ENCODE measurements around the gene ZNF792. TPM values are rescaled to one million over a fixed set of nuclear protein-coding genes. Genes with fewer than 3 reads are reported as not detected.

The ZNF792 gene
- total and polyA plus RNA-seq, 2 of the 8 experiments (the other 6 are each of a cell fraction or from before 2014, with no cell fraction given): 2.5 to 7.2 TPM

DNA sequence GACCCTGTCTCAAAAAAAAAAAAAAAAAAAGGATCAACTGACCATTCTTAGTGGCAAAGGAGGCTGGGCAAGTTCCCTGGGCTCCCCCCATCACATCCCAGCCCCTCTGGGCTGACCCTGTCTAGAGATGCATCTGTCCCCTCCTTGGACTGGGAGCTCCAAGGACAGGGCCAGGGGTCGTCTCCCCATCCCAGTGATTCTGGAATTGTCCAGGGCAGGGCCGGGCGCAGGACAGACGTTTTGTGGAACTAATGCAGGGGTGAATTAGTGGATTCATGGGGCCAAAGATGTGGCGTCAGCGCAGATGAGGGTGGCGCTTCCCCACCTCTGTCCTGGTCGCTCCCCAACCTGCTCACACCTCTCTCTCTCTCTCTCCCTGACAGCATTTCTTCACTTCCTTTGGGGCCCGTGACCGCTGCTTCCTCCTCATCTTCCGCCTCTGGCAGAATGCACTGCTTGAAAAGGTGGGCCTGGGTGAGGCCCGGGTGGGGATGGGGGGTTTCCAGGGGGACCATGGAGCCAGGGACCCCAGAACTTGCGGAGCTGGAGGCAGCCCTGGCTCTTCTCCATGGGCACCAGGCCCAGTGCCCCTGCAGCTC is 47.2 kb upstream of the ZNF792 start:
- H3K27ac ChIP-seq (ENCODE audit: low read depth, low read length): no peak overlapping the region
- H4K5ac ChIP-seq (ENCODE audit: insufficient read length, low read depth, low read length): no peak overlapping the region
- DNase-seq (ENCODE audit: low read depth in 1 of 2, low spot score in 2 of 2): no peak
- no peaks in the 10 kb centered on the region for H3K23me2 ChIP-seq (ENCODE audit: low read depth, low read length)
- no peak overlapping the region for H4K91ac ChIP-seq (replicated peaks; ENCODE audit: insufficient read length, low read length)
- peaks cover 9 to 26% of the 10 kb centered on the region in 2 experiments for H4K20me1 ChIP-seq (replicated peaks in 1 of 2; ENCODE audit: control insufficient read depth in 1 of 2, insufficient read depth in 2 of 2, low read length in 2 of 2)
- CTCF ChIA-PET (ENCODE audit: partially characterized antibody): interaction anchor here (0.6 to 12.2 kb wide), 7 partner anchors 10 to 588 kb away, joined by 3 to 174 read pairs (median 7); no protein-coding TSS in a partner anchor
- H3K9me3 ChIP-seq (ENCODE audit: insufficient read depth in 2 of 2, low read depth in 1 of 2, low read length in 1 of 2): no peaks in the 10 kb centered on the region
- no peak for FAIRE-seq
- peaks cover 37 to 71% (median 58%) of the 10 kb centered on the region in 4 experiments for H3K36me3 ChIP-seq (ENCODE audit: control insufficient read depth in 2 of 4, insufficient read depth in 4 of 4, low read length in 3 of 4)
- POLR2A ChIA-PET (ENCODE audit: partially characterized antibody): interaction anchor here (1.4 to 24.8 kb wide), 4 partner anchors 6 to 48 kb away, joined by 3 to 366 read pairs (median 184); partner anchors contain the start of genes GRAMD1A and SCN1B
- H2AFZ ChIP-seq (ENCODE audit: low read length): no peak overlapping the region
- no peak overlapping the region for H2BK15ac ChIP-seq (ENCODE audit: low read length)
- no peak overlapping the region for H2BK5ac ChIP-seq (ENCODE audit: low read depth, low read length)
- no peak overlapping the region for H2BK120ac ChIP-seq (replicated peaks; ENCODE audit: low read depth, low read length)
- 91% methylated on average over 9 of the region's 13 CpGs; no CpG with 5 or more reads in 1 of the 2 experiments for WGBS, 2 experiments (ENCODE audit: extremely low coverage in 1 of 2, insufficient coverage in 1 of 2, insufficient read length in 1 of 2, insufficient replicate concordance in 2 of 2, low coverage in 1 of 2, low lambda C conversion rate in 2 of 2, missing lambda C conversion rate in 1 of 2)
- no peak overlapping the region for H2BK20ac ChIP-seq (ENCODE audit: low read length)
- no peak overlapping the region for H3K4me3 ChIP-seq (ENCODE audit: extremely low read depth in 1 of 4, insufficient read depth in 2 of 4, low read depth in 3 of 4, low read length in 4 of 4)
- no peaks in the 10 kb centered on the region; a peak in 1 of 7 replicates for H3K27me3 ChIP-seq (replicated peaks in 1 of 4; ENCODE audit: control insufficient read depth in 3 of 4, extremely low read depth in 1 of 4, insufficient read depth in 3 of 4, low read length in 3 of 4)
- H3K9ac ChIP-seq (replicated peaks in 1 of 4; ENCODE audit: extremely low read depth in 1 of 4, low read depth in 3 of 4, low read length in 3 of 4): no peak overlapping the region
- H3K18ac ChIP-seq (ENCODE audit: extremely low read depth, low read length): no peak overlapping the region
- H3K79me2 ChIP-seq (ENCODE audit: control insufficient read depth in 1 of 2, insufficient read depth in 2 of 2, low read length in 2 of 2): peaks cover 0 to 14% of the 10 kb centered on the region in 2 experiments; a peak in 2 of 4 replicates
- no peaks in the 10 kb centered on the region for H3K4me1 ChIP-seq (replicated peaks in 1 of 4; ENCODE audit: control insufficient read depth in 3 of 4, insufficient read depth in 4 of 4, low read length in 3 of 4)
- peaks cover 6% of the 10 kb centered on the region for H3K79me1 ChIP-seq (ENCODE audit: low read depth, low read length)
- H4K8ac ChIP-seq (ENCODE audit: extremely low read depth, insufficient read depth, low read length): no peak overlapping the region
- no peak overlapping the region for H3K14ac ChIP-seq (ENCODE audit: insufficient read length)
- no peak overlapping the region for H2AK5ac ChIP-seq (ENCODE audit: low read depth, low read length)
- no peak overlapping the region for H3K4ac ChIP-seq (replicated peaks; ENCODE audit: insufficient read length, low read depth, low read length)
- no peak overlapping the region for H3K23ac ChIP-seq (ENCODE audit: insufficient read length)
- no peak overlapping the region for H3K4me2 ChIP-seq (ENCODE audit: insufficient read depth in 1 of 2, low read depth in 2 of 2, low read length in 2 of 2)
- no peak overlapping the region for H3K56ac ChIP-seq (replicated peaks; ENCODE audit: insufficient read length, low read depth, low read length)
- H2BK12ac ChIP-seq (ENCODE audit: low read depth, low read length): no peak overlapping the region
- TF ChIP-seq MAFK (IDR thresholded peaks at IDR 0.05; ENCODE audit: low read depth, low read length) (no peak), SRF (IDR thresholded peaks at IDR 0.05; ENCODE audit: low read depth, low read length) (no peak), CTBP2 (IDR thresholded peaks at IDR 0.05; ENCODE audit: borderline replicate concordance, insufficient read depth, insufficient read length, low read length) (no peak), RAD21 (IDR thresholded peaks at IDR 0.05 in 1 of 2, conservative IDR thresholded peaks at IDR 0.05 in 1 of 2; ENCODE audit: low read depth in 2 of 2, low read length in 2 of 2) (no peak), SIX5 (IDR thresholded peaks at IDR 0.05; ENCODE audit: low read depth, low read length) (no peak), POU5F1 (IDR thresholded peaks at IDR 0.05; ENCODE audit: low read depth, low read length) (no peak), RNF2 (IDR thresholded peaks at IDR 0.05; ENCODE audit: borderline replicate concordance, low read depth, low read length, missing control alignments, poor library complexity, severe bottlenecking) (no peak), HDAC6 (IDR thresholded peaks at IDR 0.05; ENCODE audit: low read depth, low read length) (no peak)
- TF ChIP-seq, protein P1, sequence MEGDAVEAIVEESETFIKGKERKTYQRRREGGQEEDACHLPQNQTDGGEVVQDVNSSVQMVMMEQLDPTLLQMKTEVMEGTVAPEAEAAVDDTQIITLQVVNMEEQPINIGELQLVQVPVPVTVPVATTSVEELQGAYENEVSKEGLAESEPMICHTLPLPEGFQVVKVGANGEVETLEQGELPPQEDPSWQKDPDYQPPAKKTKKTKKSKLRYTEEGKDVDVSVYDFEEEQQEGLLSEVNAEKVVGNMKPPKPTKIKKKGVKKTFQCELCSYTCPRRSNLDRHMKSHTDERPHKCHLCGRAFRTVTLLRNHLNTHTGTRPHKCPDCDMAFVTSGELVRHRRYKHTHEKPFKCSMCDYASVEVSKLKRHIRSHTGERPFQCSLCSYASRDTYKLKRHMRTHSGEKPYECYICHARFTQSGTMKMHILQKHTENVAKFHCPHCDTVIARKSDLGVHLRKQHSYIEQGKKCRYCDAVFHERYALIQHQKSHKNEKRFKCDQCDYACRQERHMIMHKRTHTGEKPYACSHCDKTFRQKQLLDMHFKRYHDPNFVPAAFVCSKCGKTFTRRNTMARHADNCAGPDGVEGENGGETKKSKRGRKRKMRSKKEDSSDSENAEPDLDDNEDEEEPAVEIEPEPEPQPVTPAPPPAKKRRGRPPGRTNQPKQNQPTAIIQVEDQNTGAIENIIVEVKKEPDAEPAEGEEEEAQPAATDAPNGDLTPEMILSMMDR (IDR thresholded peaks at IDR 0.05; ENCODE audit: control extremely low read depth in 1 of 3, insufficient read depth in 1 of 3, low read depth in 1 of 3, low read length in 3 of 3): no peak

All from H1 (cell line).